ENCODE data around the gene NAP1L5.

DNA sequence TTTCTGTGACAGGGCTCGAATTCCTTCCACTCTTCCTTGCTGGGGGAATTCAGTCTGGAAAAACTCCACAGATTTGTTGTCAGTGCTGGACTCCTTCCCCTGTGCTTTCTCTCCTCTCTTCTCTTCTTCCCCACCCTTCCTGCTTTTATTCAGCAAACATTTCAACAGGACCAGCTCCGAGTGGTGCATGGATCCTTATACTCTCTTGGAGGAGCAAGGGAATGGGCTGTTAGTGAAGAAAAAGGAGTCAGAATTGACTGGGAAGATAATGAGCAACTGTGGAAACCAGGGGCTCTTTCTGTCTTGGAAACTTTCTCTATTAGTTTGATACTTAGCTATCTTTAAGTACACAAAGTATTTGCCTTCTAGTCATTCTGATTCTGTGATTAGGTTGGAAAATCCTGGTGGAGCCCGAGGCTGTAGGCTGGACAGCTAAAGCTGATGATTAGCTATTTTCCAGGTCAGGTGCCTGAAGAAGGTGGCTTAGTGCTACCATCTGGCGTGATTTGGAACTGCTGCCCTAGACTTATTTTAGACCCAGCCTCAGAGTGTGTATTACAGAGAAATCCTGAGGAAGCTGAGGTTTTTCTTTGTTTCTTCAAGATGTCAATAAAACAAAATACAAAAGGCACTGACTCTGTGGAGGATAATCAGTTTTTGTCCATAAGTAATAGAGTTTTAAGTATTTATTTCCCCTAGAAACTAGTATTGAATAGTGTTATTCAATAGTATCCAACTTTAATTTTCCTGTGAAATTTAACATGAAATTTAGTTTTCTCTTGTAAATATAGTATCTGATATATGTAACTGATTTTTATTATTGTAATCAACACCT, 38.4 kb downstream of the NAP1L5 start:
- no peak for TF ChIP-seq ELF4 (IDR thresholded peaks at IDR 0.05)
- TF ChIP-seq NFRKB (IDR thresholded peaks at IDR 0.05) = no peak
- TF ChIP-seq, protein P1, sequence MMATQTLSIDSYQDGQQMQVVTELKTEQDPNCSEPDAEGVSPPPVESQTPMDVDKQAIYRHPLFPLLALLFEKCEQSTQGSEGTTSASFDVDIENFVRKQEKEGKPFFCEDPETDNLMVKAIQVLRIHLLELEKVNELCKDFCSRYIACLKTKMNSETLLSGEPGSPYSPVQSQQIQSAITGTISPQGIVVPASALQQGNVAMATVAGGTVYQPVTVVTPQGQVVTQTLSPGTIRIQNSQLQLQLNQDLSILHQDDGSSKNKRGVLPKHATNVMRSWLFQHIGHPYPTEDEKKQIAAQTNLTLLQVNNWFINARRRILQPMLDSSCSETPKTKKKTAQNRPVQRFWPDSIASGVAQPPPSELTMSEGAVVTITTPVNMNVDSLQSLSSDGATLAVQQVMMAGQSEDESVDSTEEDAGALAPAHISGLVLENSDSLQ (IDR thresholded peaks at IDR 0.05) = no peak
- no peak for TF ChIP-seq ZNF384 (IDR thresholded peaks at IDR 0.05)
- no peak for TF ChIP-seq HDGF (IDR thresholded peaks at IDR 0.05; ENCODE audit: borderline replicate concordance)
- no peak for TF ChIP-seq SUZ12 (IDR thresholded peaks at IDR 0.05)
- TF ChIP-seq TARDBP (IDR thresholded peaks at IDR 0.05) = no peak
- TF ChIP-seq FOXK2 (IDR thresholded peaks at IDR 0.05) = no peak

All from HEK293T (cell line).